ENCODE results near the gene HIRIP3. TPM values are rescaled to one million over a fixed set of nuclear protein-coding genes. Genes with fewer than 3 reads are reported as not detected.

HIRIP3 gene
- total and polyA plus RNA-seq, 2 experiments from 2014 or later = 10.4 to 18.5 TPM

- H3K4me2 ChIP-seq = no peak overlapping the region
- ATAC-seq = peak; percentile 14
- H3K4me3 ChIP-seq = no peak overlapping the region
- H3K79me2 ChIP-seq (replicated peaks; ENCODE audit: insufficient read depth) = no peaks in the 10 kb centered on the region
- Mint-ChIP-seq H3K27me3 (ENCODE audit: insufficient read depth, low read depth, poor library complexity) (peaks cover 29% of the 10 kb centered on the region), H3K36me3 (ENCODE audit: low read depth) (peaks cover 13% of the 10 kb centered on the region; the same call in 2 of the 3 replicates), H3K27ac (no peak overlapping the region), H3K9me3 (no peaks in the 10 kb centered on the region), H3K4me3 (no peak overlapping the region), H3K4me1 (peaks cover 45% of the 10 kb centered on the region)
- peaks cover 19% of the 10 kb centered on the region for H3K4me1 ChIP-seq (ENCODE audit: insufficient read depth)
- H3K9me2 ChIP-seq (ENCODE audit: insufficient read depth) = no peaks in the 10 kb centered on the region
- 0 out of 2 replicates have a peak, but pooled peaks cover 1% of the 10 kb centered on the region for H4K20me1 ChIP-seq (replicated peaks; ENCODE audit: insufficient read depth)
- peak; percentile 79 for DNase-seq (ENCODE audit: low spot score)
- TF ChIP-seq STAT1 (IDR thresholded peaks at IDR 0.05; ENCODE audit: unreplicated experiment) = no peak
- TF ChIP-seq CTCF (conservative IDR thresholded peaks at IDR 0.05; ENCODE audit: low read depth in 2 of 2) = peak; percentile 61 to 80
- no peak for TF ChIP-seq ZNF331 (CRISPR knock-in tag; IDR thresholded peaks at IDR 0.05; ENCODE audit: low read depth)
- TF ChIP-seq NANOG (IDR thresholded peaks at IDR 0.05; ENCODE audit: borderline replicate concordance) = no peak
- H3K36me3 ChIP-seq (ENCODE audit: insufficient read depth) = no peaks in the 10 kb centered on the region
- H3F3A ChIP-seq (replicated peaks; ENCODE audit: low read depth) = no peaks in the 10 kb centered on the region
- no peak overlapping the region for H2AFZ ChIP-seq
- no peak overlapping the region for H3K27ac ChIP-seq (ENCODE audit: low read depth)
- peaks cover 16% of the 10 kb centered on the region for H3K27me3 ChIP-seq (ENCODE audit: insufficient read depth)
These were observed 10.1 kb upstream of the HIRIP3 start for GRCh38 chr16:30005341-30006094.

GRCh38 chr16:30004811-30005242 lies 9.4 kb upstream of the HIRIP3 start:
- H3K4me3 Mint-ChIP-seq = no peak overlapping the region
- Histone ChIP-seq H3K4me1 (ENCODE audit: insufficient read depth) (peaks cover 23% of the 10 kb centered on the region), H2AFZ (no peak overlapping the region), H3K79me2 (replicated peaks; ENCODE audit: insufficient read depth) (no peaks in the 10 kb centered on the region), H3K27ac (ENCODE audit: low read depth) (no peak overlapping the region), H4K20me1 (replicated peaks; ENCODE audit: insufficient read depth) (0 out of 2 replicates have a peak, but pooled peaks cover 4% of the 10 kb centered on the region), H3K27me3 (ENCODE audit: insufficient read depth) (peaks cover 9% of the 10 kb centered on the region; the same call in 1 of the 2 replicates), H3K4me3 (no peak overlapping the region), H3K36me3 (ENCODE audit: insufficient read depth) (no peaks in the 10 kb centered on the region), H3F3A (replicated peaks; ENCODE audit: low read depth) (no peaks in the 10 kb centered on the region), H3K9me2 (ENCODE audit: insufficient read depth) (no peaks in the 10 kb centered on the region), H3K4me2 (no peak overlapping the region)
- H3K9me3 Mint-ChIP-seq = no peaks in the 10 kb centered on the region
- peaks cover 48% of the 10 kb centered on the region for H3K4me1 Mint-ChIP-seq
- H3K27me3 Mint-ChIP-seq (ENCODE audit: insufficient read depth, low read depth, poor library complexity) = peaks cover 23% of the 10 kb centered on the region
- ATAC-seq (no peak), DNase-seq (ENCODE audit: low spot score) (no peak)
- no peak overlapping the region for H3K27ac Mint-ChIP-seq
- H3K36me3 Mint-ChIP-seq (ENCODE audit: low read depth) = peaks cover 13% of the 10 kb centered on the region; the same call in 2 of the 3 replicates
- no peak for TF ChIP-seq EZH2 (IDR thresholded peaks at IDR 0.05; ENCODE audit: low read depth, unreplicated experiment)
- no peak for TF ChIP-seq REST (IDR thresholded peaks at IDR 0.05; ENCODE audit: unreplicated experiment)
- no peak for TF ChIP-seq STAT1 (IDR thresholded peaks at IDR 0.05; ENCODE audit: unreplicated experiment)
- no peak for TF ChIP-seq ZNF462 (CRISPR knock-in tag; IDR thresholded peaks at IDR 0.05)
- no peak for TF ChIP-seq NANOG (IDR thresholded peaks at IDR 0.05; ENCODE audit: borderline replicate concordance)

Measured in GM23338 (cell line).